ENCODE results near the gene COL26A1. TPM values are rescaled to one million over a fixed set of nuclear protein-coding genes. Genes with fewer than 3 reads are reported as not detected.

The COL26A1 gene
- total and polyA plus RNA-seq, 4 donors: 0.05 to 4.7 (median 0.28) TPM

DNA sequence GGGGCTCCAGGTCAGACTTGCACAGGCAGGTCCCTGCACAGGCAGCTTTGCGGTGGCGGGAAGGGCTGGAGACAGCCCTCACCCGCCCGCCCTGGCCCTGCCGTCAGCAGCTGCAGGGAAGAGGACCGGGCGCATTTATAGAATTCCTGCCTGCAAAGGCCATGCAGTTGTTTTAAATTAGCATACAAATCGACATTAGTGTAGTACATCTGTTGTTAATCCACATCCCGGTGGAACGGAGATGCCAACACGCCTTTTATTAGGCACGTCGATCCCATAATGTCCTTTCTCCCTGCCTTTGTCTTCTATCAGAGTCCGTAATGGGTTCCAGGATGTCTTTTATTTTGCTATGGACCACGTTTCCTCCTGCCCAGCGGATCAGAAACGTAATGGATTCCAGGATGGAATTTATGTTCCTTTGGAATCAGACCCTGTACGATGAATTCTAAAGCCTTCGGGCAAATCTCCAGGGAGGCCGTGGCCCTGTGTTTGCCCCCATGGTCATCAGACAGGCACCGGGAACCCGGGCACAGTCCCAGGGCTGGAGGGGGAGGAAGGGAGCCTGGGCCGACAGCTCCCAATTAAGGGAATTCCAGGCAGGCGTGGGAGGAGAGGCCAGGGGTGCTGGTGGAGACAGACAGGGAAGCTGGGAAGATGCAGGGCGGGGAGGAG lies 123.9 kb downstream of the COL26A1 start:
- no peak for ATAC-seq (ENCODE audit: insufficient read depth, low FRiP score)
- Histone ChIP-seq H3K4me3 (no peak overlapping the region), H3K4me1 (ENCODE audit: control insufficient read depth in 5 of 5, insufficient read depth in 5 of 5, low read length in 5 of 5) (peaks cover 0 to 7% (median 0%) of the 10 kb centered on the region in 5 donors), H3K27ac (ENCODE audit: low read depth in 1 of 2, low read length in 1 of 2) (no peak overlapping the region), H3K9me3 (ENCODE audit: control insufficient read depth in 4 of 4, insufficient read depth in 3 of 4, low read length in 3 of 4) (peaks cover 0 to 3% (median 0%) of the 10 kb centered on the region in 4 donors), H3K36me3 (ENCODE audit: control insufficient read depth in 4 of 4, insufficient read depth in 4 of 4, low read length in 4 of 4) (no peaks in the 10 kb centered on the region), H3K9ac (ENCODE audit: insufficient read depth in 1 of 2, low read length in 2 of 2) (no peak overlapping the region), H3K27me3 (ENCODE audit: control insufficient read depth in 3 of 3, insufficient read depth in 3 of 3, low read length in 2 of 3) (no peaks in the 10 kb centered on the region)
- DNase-seq: peak; percentile 30 to 51 (median 36)
- WGBS, 2 donors: 67 to 83% methylated on average over 25 of the region's 25 CpGs
- TF ChIP-seq CTCF (IDR thresholded peaks at IDR 0.05; ENCODE audit: control extremely low read depth, extremely low read depth): no peak

DNA sequence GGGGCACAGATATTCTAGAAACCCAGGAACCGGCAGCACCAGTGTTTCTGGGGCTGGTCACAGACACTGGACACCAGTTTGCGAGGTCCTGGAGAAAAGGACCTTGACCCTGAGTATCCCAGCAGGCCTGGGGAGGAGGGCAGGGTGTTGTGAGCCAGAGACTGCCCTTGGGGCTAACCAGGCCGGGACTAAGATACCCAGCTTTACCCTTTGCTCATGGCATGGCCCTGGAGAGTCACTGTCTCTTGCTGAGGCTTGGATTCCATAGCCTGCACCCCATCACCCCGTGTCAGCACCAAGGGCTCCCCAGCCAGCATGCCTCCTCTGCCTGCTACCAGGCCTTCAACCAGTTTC lies 124.4 kb downstream of the COL26A1 start:
- Histone ChIP-seq H3K36me3 (ENCODE audit: control insufficient read depth in 4 of 4, insufficient read depth in 4 of 4, low read length in 4 of 4) (no peaks in the 10 kb centered on the region), H3K4me3 (no peak overlapping the region), H3K4me1 (ENCODE audit: control insufficient read depth in 5 of 5, insufficient read depth in 5 of 5, low read length in 5 of 5) (peaks cover 0 to 7% (median 0%) of the 10 kb centered on the region in 5 donors), H3K27ac (ENCODE audit: low read depth in 1 of 2, low read length in 1 of 2) (no peak overlapping the region), H3K27me3 (ENCODE audit: control insufficient read depth in 3 of 3, insufficient read depth in 3 of 3, low read length in 2 of 3) (no peaks in the 10 kb centered on the region), H3K9ac (ENCODE audit: insufficient read depth in 1 of 2, low read length in 2 of 2) (no peak overlapping the region), H3K9me3 (ENCODE audit: control insufficient read depth in 4 of 4, insufficient read depth in 3 of 4, low read length in 3 of 4) (peaks cover 0 to 3% (median 0%) of the 10 kb centered on the region in 4 donors)
- ATAC-seq (ENCODE audit: insufficient read depth, low FRiP score) (no peak), DNase-seq (no peak)
- 82 to 88% methylated on average over 4 of the region's 4 CpGs for WGBS, 2 donors
- no peak for TF ChIP-seq CTCF (IDR thresholded peaks at IDR 0.05; ENCODE audit: control extremely low read depth, extremely low read depth)

GRCh38 chr7:101487753-101488152 lies 125.1 kb downstream of the COL26A1 start:
- H3K9me3 ChIP-seq (ENCODE audit: control insufficient read depth in 4 of 4, insufficient read depth in 3 of 4, low read length in 3 of 4): peaks cover 0 to 3% (median 0%) of the 10 kb centered on the region in 4 donors
- no peaks in the 10 kb centered on the region for H3K36me3 ChIP-seq (ENCODE audit: control insufficient read depth in 4 of 4, insufficient read depth in 4 of 4, low read length in 4 of 4)
- no peak overlapping the region for H3K4me3 ChIP-seq
- H3K27me3 ChIP-seq (ENCODE audit: control insufficient read depth in 3 of 3, insufficient read depth in 3 of 3, low read length in 2 of 3): no peaks in the 10 kb centered on the region
- peaks cover 0 to 7% (median 0%) of the 10 kb centered on the region in 5 donors for H3K4me1 ChIP-seq (ENCODE audit: control insufficient read depth in 5 of 5, insufficient read depth in 5 of 5, low read length in 5 of 5)
- H3K9ac ChIP-seq (ENCODE audit: insufficient read depth in 1 of 2, low read length in 2 of 2): no peak overlapping the region
- TF ChIP-seq CTCF (IDR thresholded peaks at IDR 0.05; ENCODE audit: control extremely low read depth, extremely low read depth): no peak
- DNase-seq (no peak), ATAC-seq (ENCODE audit: insufficient read depth, low FRiP score) (no peak)
- no peak overlapping the region for H3K27ac ChIP-seq (ENCODE audit: low read depth in 1 of 2, low read length in 1 of 2)
- 91 to 95% methylated on average over 7 of the region's 7 CpGs for WGBS, 2 donors
